ENCODE measurements around the gene RASSF8.

Gene RASSF8

GRCh38 chr12:25994901-25995625 lies 36.6 kb downstream of the RASSF8 start:
- no peak for DNase-seq

- DNase-seq, result no peak
Measured at GRCh38 chr12:25995906-25996305, 37.4 kb downstream of the RASSF8 start.

GRCh38 chr12:25996677-25997076 lies 38.2 kb downstream of the RASSF8 start:
- no peak for DNase-seq

- DNase-seq, result no peak
Measured at GRCh38 chr12:25997201-25997963, 38.9 kb downstream of the RASSF8 start.

GRCh38 chr12:26000898-26001297 lies 42.4 kb downstream of the RASSF8 start:
- DNase-seq, result no peak

- DNase-seq, result no peak
Measured at GRCh38 chr12:26001530-26001929, 43.0 kb downstream of the RASSF8 start.

- DNase-seq, result no peak
Measured at GRCh38 chr12:26003065-26003464, 44.6 kb downstream of the RASSF8 start.

GRCh38 chr12:26007566-26007965 lies 49.1 kb downstream of the RASSF8 start:
- DNase-seq, result no peak

- DNase-seq, result no peak
Measured at GRCh38 chr12:26009593-26009992, 51.1 kb downstream of the RASSF8 start.

- DNase-seq, result no peak
Measured at GRCh38 chr12:26010293-26010821, 51.9 kb downstream of the RASSF8 start.

GRCh38 chr12:26011099-26011498 lies 52.6 kb downstream of the RASSF8 start:
- no peak for DNase-seq

GRCh38 chr12:26014085-26014484 lies 55.6 kb downstream of the RASSF8 start:
- DNase-seq, result no peak

- DNase-seq, result no peak
Measured at GRCh38 chr12:26016516-26016915, 58.0 kb downstream of the RASSF8 start.

- DNase-seq, result no peak
Measured at GRCh38 chr12:26017484-26018211, 59.2 kb downstream of the RASSF8 start.

GRCh38 chr12:26018926-26019325 lies 60.4 kb downstream of the RASSF8 start:
- no peak for DNase-seq

- DNase-seq, result no peak
Measured at GRCh38 chr12:26021534-26021933, 63.1 kb downstream of the RASSF8 start.

- DNase-seq, result no peak
Measured at GRCh38 chr12:26022043-26022442, 63.6 kb downstream of the RASSF8 start.

GRCh38 chr12:26026713-26027112 lies 68.2 kb downstream of the RASSF8 start:
- no peak for DNase-seq

GRCh38 chr12:26027401-26027800 lies 68.9 kb downstream of the RASSF8 start:
- DNase-seq, result no peak

GRCh38 chr12:26028953-26029735 lies 70.7 kb downstream of the RASSF8 start:
- no peak for DNase-seq

GRCh38 chr12:26029736-26030022 lies 71.2 kb downstream of the RASSF8 start:
- no peak for DNase-seq

- DNase-seq, result no peak
Measured at GRCh38 chr12:26030371-26030770, 71.9 kb downstream of the RASSF8 start.

GRCh38 chr12:26031318-26031717 lies 72.8 kb downstream of the RASSF8 start:
- DNase-seq, result no peak

Data from activated CD4-positive, CD25-positive, alpha-beta regulatory T cell treated with anti-CD3 and anti-CD28 coated beads, Interleukin-2, amount 50 U/mL, for 72 hours (primary cell).